MM.1S (cell line): ENCODE data around the gene C8G.

ENCODE experiments used
- DNase-seq: peaks from one replicate; pipeline ENCODE4 v3.0.0-alpha.2; 2015
- H2AFZ ChIP-seq: fragments of 300-600 bp; sonication (generic); 2 replicates; pipeline ENCODE4 v1.6.0; 2016; ENCODE audit warnings: antibody characterized with exemption, low read length
- H3F3A ChIP-seq: fragments of 300-600 bp; sonication (generic); 2 replicates; pipeline ENCODE4 v1.6.1; 2016; ENCODE audit warnings: mild to moderate bottlenecking, antibody characterized with exemption, low read length, moderate library complexity, mixed read lengths; ENCODE audit not compliant: insufficient read depth
- H3K27ac ChIP-seq: fragments of 300-600 bp; sonication (generic); 2 replicates; pipeline ENCODE4 v1.5.1; 2016; ENCODE audit warnings: mild to moderate bottlenecking, low read length
- H3K27me3 ChIP-seq: fragments of 300-600 bp; sonication (generic); replicated peaks from 2 replicates; pipeline ENCODE4 v1.6.0; 2016; ENCODE audit warnings: low read length; ENCODE audit not compliant: insufficient read depth
- H3K36me3 ChIP-seq: fragments of 300-600 bp; sonication (generic); replicated peaks from 2 replicates; pipeline ENCODE4 v1.6.1; 2016; ENCODE audit warnings: mild to moderate bottlenecking, low read length, mixed read lengths; ENCODE audit not compliant: insufficient read depth
- H3K4me1 ChIP-seq: fragments of 300-600 bp; sonication (generic); 2 replicates; pipeline ENCODE4 v1.6.1; 2016; ENCODE audit warnings: low read length, mixed read lengths
- H3K4me2 ChIP-seq: fragments of 300-600 bp; sonication (generic); 2 replicates; pipeline ENCODE4 v1.6.0; 2016; ENCODE audit warnings: low read depth, low read length
- H3K4me3 ChIP-seq: fragments of 300-600 bp; sonication (generic); 2 replicates; pipeline ENCODE4 v1.5.1; 2016; ENCODE audit warnings: low read length, mixed read lengths
- H3K79me2 ChIP-seq: fragments of 300-600 bp; sonication (generic); 2 replicates; pipeline ENCODE4 v1.6.1; 2016; ENCODE audit warnings: mixed run types, low read length, mixed read lengths
- H3K9ac ChIP-seq: fragments of 300-600 bp; sonication (generic); 2 replicates; pipeline ENCODE4 v1.6.1; 2016; ENCODE audit warnings: low read length, mixed read lengths
- H3K9me2 ChIP-seq: fragments of 300-600 bp; sonication (generic); replicated peaks from 2 replicates; pipeline ENCODE4 v1.6.1; 2016; ENCODE audit warnings: mild to moderate bottlenecking, low read length, mixed read lengths; ENCODE audit not compliant: insufficient read depth
- H3K9me3 ChIP-seq: fragments of 300-600 bp; sonication (generic); replicated peaks from 2 replicates; pipeline ENCODE4 v1.6.1; 2016; ENCODE audit warnings: mild to moderate bottlenecking, low read length, mixed read lengths; ENCODE audit not compliant: insufficient read depth
- H4K20me1 ChIP-seq: fragments of 300-600 bp; sonication (generic); 2 replicates; pipeline ENCODE4 v1.6.1; 2016; ENCODE audit warnings: mild to moderate bottlenecking, low read length, moderate library complexity, mixed read lengths; ENCODE audit not compliant: insufficient read depth
- CTCF ChIP-seq: fragments of 300-600 bp; sonication (generic); IDR thresholded peaks from 2 replicates; pipeline ENCODE4 v1.5.1; 2016; ENCODE audit warnings: antibody characterized with exemption, low read length, mixed read lengths
- EZH2 ChIP-seq: fragments of 300-600 bp; sonication (generic); optimal IDR thresholded peaks from 2 replicates; pipeline ENCODE3; 2017; ENCODE audit warnings: low read depth, mild to moderate bottlenecking, antibody characterized with exemption, low read length, mixed read lengths
- EZH2phosphoT487 ChIP-seq: fragments of 300-600 bp; sonication (generic); IDR thresholded peaks from 2 replicates; pipeline ENCODE4 v1.6.1; 2018; ENCODE audit warnings: antibody characterized with exemption, low read length

The C8G gene

GRCh38 chr9:136922540-136922939 lies 22.5 kb upstream of the C8G start:
- Histone ChIP-seq H4K20me1 (no peaks in the 10 kb centered on the region), H2AFZ (no peak overlapping the region), H3F3A (no peaks in the 10 kb centered on the region), H3K79me2 (peaks cover 12% of the 10 kb centered on the region), H3K9ac (no peak overlapping the region), H3K9me3 (no peaks in the 10 kb centered on the region), H3K4me1 (no peaks in the 10 kb centered on the region), H3K4me3 (no peak overlapping the region), H3K27me3 (no peaks in the 10 kb centered on the region), H3K9me2 (no peaks in the 10 kb centered on the region), H3K4me2 (no peak overlapping the region), H3K36me3 (peaks cover 7% of the 10 kb centered on the region), H3K27ac (no peak overlapping the region)
- TF ChIP-seq EZH2 (no peak), EZH2phosphoT487 (no peak), CTCF (no peak)
- DNase-seq = no peak

- peaks cover 8% of the 10 kb centered on the region for H3K79me2 ChIP-seq
- H3K9ac ChIP-seq = no peak overlapping the region
- TF ChIP-seq CTCF (no peak), EZH2phosphoT487 (no peak), EZH2 (no peak)
- H3K9me2 ChIP-seq = no peaks in the 10 kb centered on the region
- H3K36me3 ChIP-seq = peaks cover 7% of the 10 kb centered on the region
- H3K9me3 ChIP-seq = no peaks in the 10 kb centered on the region
- no peaks in the 10 kb centered on the region for H3K4me1 ChIP-seq
- no peaks in the 10 kb centered on the region for H4K20me1 ChIP-seq
- H2AFZ ChIP-seq = no peak overlapping the region
- H3F3A ChIP-seq = no peaks in the 10 kb centered on the region
- H3K4me3 ChIP-seq = no peak overlapping the region
- no peak overlapping the region for H3K4me2 ChIP-seq
- DNase-seq = no peak
- H3K27me3 ChIP-seq = no peaks in the 10 kb centered on the region
- no peak overlapping the region for H3K27ac ChIP-seq
These were observed 21.2 kb upstream of the C8G start for GRCh38 chr9:136923881-136924280.

GRCh38 chr9:136925414-136926153 lies 19.5 kb upstream of the C8G start:
- Histone ChIP-seq H3K36me3 (no peaks in the 10 kb centered on the region; the same call in 1 of the 2 replicates), H3K4me3 (no peak overlapping the region), H3K27me3 (no peaks in the 10 kb centered on the region), H2AFZ (no peak overlapping the region), H3K27ac (no peak overlapping the region), H3K4me2 (no peak overlapping the region), H3K9ac (no peak overlapping the region), H3F3A (no peaks in the 10 kb centered on the region), H3K79me2 (peaks cover 4% of the 10 kb centered on the region), H3K4me1 (no peaks in the 10 kb centered on the region), H4K20me1 (no peaks in the 10 kb centered on the region), H3K9me3 (no peaks in the 10 kb centered on the region), H3K9me2 (no peaks in the 10 kb centered on the region)
- no peak for DNase-seq
- TF ChIP-seq EZH2 (no peak), CTCF (no peak), EZH2phosphoT487 (no peak)
